WTC11 (cell line): ENCODE data around the gene GLT8D2. TPM values are rescaled to one million over a fixed set of nuclear protein-coding genes. Genes with fewer than 3 reads are reported as not detected.

ENCODE experiments used
- ATAC-seq: fragments of 200-7000 bp; cut with Tn5 transposase; 2 replicates; pipeline ENCODE4 v1.10.0; 2021; ENCODE audit warnings: mild to moderate bottlenecking, moderate library complexity
- Bru-seq: library from RNA; stranded (reverse); fragments of 400-500 nt; gene quantifications from one replicate; lab custom pipeline; 2021; lab: Mats Ljungman, UMichigan
- CTCF ChIA-PET: fragments of 300-600 bp; sonication (Branson Sonifier 250); formaldehyde crosslinking; loops from one replicate; lab custom pipeline; 2021; ENCODE audit warnings: antibody characterized with exemption; lab: Charles Lee
- POLR2A ChIA-PET: fragments of 350-600 bp; sonication (Branson Sonifier 250); formaldehyde crosslinking; loops from one replicate; lab custom pipeline; 2021; ENCODE audit warnings: antibody characterized with exemption; lab: Charles Lee
- DNase-seq: peaks from one replicate; pipeline ENCODE4 v3.0.0; 2021; ENCODE audit warnings: low spot score
- H3K27ac Mint-ChIP-seq: 2 replicates; pipeline ENCODE4 v1.8.0; 2021; ENCODE audit warnings: mixed read lengths
- H3K27me3 Mint-ChIP-seq: 2 replicates; pipeline ENCODE4 v1.8.0; 2021; ENCODE audit warnings: low read depth, mild to moderate bottlenecking, moderate library complexity, mixed read lengths
- H3K36me3 Mint-ChIP-seq: 2 replicates; pipeline ENCODE4 v1.8.0; 2021; ENCODE audit warnings: mixed read lengths
- H3K4me1 Mint-ChIP-seq: 2 replicates; pipeline ENCODE4 v1.8.0; 2022; ENCODE audit warnings: mixed read lengths
- H3K4me3 Mint-ChIP-seq: 2 replicates; pipeline ENCODE4 v1.8.0; 2021; ENCODE audit warnings: mild to moderate bottlenecking, moderate library complexity, mixed read lengths
- H3K9me3 Mint-ChIP-seq: 2 replicates; pipeline ENCODE4 v1.8.0; 2021; ENCODE audit warnings: mixed read lengths
- AR ChIP-seq: fragments of 250-450 bp; sonication (Bioruptor Pico); IDR thresholded peaks from 2 replicates; pipeline ENCODE4 v1.9.0; 2021; ENCODE audit warnings: mild to moderate bottlenecking
- CBFB ChIP-seq: sonication (generic); formaldehyde crosslinking; IDR thresholded peaks from 2 replicates; pipeline ENCODE4 v1.8.1; 2022; ENCODE audit warnings: mild to moderate bottlenecking, low read depth, missing genetic modification reagents
- GTF2I ChIP-seq: fragments of 250-450 bp; sonication (Bioruptor Pico); conservative IDR thresholded peaks from 2 replicates; pipeline ENCODE4 v1.4.0; 2021; ENCODE audit warnings: mild to moderate bottlenecking
- IRF1 ChIP-seq: sonication (generic); formaldehyde crosslinking; IDR thresholded peaks from 2 replicates; pipeline ENCODE4 v1.8.0; 2023; ENCODE audit warnings: missing genetic modification reagents
- MXD4 ChIP-seq: fragments of 250-450 bp; sonication (Bioruptor Pico); IDR thresholded peaks from 2 replicates; pipeline ENCODE4 v1.8.0; 2021; ENCODE audit warnings: mild to moderate bottlenecking, moderate library complexity, borderline replicate concordance
- MYBL2 ChIP-seq: sonication (generic); formaldehyde crosslinking; IDR thresholded peaks from 2 replicates; pipeline ENCODE4 v1.8.1; 2023; ENCODE audit warnings: mild to moderate bottlenecking, moderate library complexity, missing genetic modification reagents
- RORB ChIP-seq: fragments of 250-450 bp; sonication (Bioruptor Pico); IDR thresholded peaks from 2 replicates; pipeline ENCODE4 v1.9.0; 2021; ENCODE audit warnings: mild to moderate bottlenecking
- TEAD1 ChIP-seq: sonication (generic); formaldehyde crosslinking; IDR thresholded peaks from 2 replicates; pipeline ENCODE4 v1.8.0; 2022; ENCODE audit warnings: mild to moderate bottlenecking, missing genetic modification reagents
- TEAD4 ChIP-seq: sonication (generic); formaldehyde crosslinking; IDR thresholded peaks from 2 replicates; pipeline ENCODE4 v1.8.0; 2022; ENCODE audit warnings: mild to moderate bottlenecking, missing genetic modification reagents
- ZMAT4 ChIP-seq: fragments of 250-450 bp; sonication (Bioruptor Pico); IDR thresholded peaks from 2 replicates; pipeline ENCODE4 v1.9.0; 2021; ENCODE audit warnings: mild to moderate bottlenecking
- ZNF281 ChIP-seq: sonication (generic); formaldehyde crosslinking; IDR thresholded peaks from 2 replicates; pipeline ENCODE4 v1.8.0; 2023; ENCODE audit warnings: mild to moderate bottlenecking, missing genetic modification reagents
- ZNF512 ChIP-seq: sonication (generic); formaldehyde crosslinking; IDR thresholded peaks from 2 replicates; pipeline ENCODE4 v1.8.1; 2022; ENCODE audit warnings: missing genetic modification reagents, borderline replicate concordance
- ZNF671 ChIP-seq: fragments of 250-450 bp; sonication (Bioruptor Pico); IDR thresholded peaks from 2 replicates; pipeline ENCODE4 v1.8.0; 2021; ENCODE audit warnings: mild to moderate bottlenecking
- long read RNA-seq, 3 experiments: library from RNA in 1 of 3; library from capped mRNA in 1 of 3; library from polyadenylated mRNA in 1 of 3; unstranded in 2 of 3; stranded (forward) in 1 of 3; transcript quantifications; one replicate each; pipeline ENCODE4 v2.0.0, GENCODE V29; 2021
- total RNA-seq: library from RNA; stranded (reverse); gene quantifications from 3 replicates; pipeline ENCODE4 v1.2.3, GENCODE V29; 2021
- TF ChIP-seq, protein P1 (sequence below): fragments of 250-450 bp; sonication (Bioruptor Pico); IDR thresholded peaks from 2 replicates; pipeline ENCODE4 v2.1.2; 2022; ENCODE audit warnings: mild to moderate bottlenecking, moderate library complexity
- TF ChIP-seq, protein P2 (sequence below): sonication (generic); formaldehyde crosslinking; IDR thresholded peaks from 2 replicates; pipeline ENCODE4 v1.8.1; 2023; ENCODE audit warnings: mild to moderate bottlenecking, missing genetic modification reagents, borderline replicate concordance
- TF ChIP-seq, protein P3 (sequence below): sonication (generic); formaldehyde crosslinking; IDR thresholded peaks from 2 replicates; pipeline ENCODE4 v1.8.0; 2022; ENCODE audit warnings: mild to moderate bottlenecking, missing genetic modification reagents
- TF ChIP-seq, protein P4 (sequence below): fragments of 250-450 bp; sonication (Bioruptor Pico); IDR thresholded peaks from 2 replicates; pipeline ENCODE4 v1.9.0; 2021; ENCODE audit warnings: moderate library complexity, mild to moderate bottlenecking, inconsistent platforms, borderline replicate concordance

GLT8D2 gene, protein sequence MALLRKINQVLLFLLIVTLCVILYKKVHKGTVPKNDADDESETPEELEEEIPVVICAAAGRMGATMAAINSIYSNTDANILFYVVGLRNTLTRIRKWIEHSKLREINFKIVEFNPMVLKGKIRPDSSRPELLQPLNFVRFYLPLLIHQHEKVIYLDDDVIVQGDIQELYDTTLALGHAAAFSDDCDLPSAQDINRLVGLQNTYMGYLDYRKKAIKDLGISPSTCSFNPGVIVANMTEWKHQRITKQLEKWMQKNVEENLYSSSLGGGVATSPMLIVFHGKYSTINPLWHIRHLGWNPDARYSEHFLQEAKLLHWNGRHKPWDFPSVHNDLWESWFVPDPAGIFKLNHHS
- total RNA-seq (4.5 to 10.2 TPM (median 8.8 TPM) in 3 replicates), Bru-seq, nascent RNA (percentile 40 among the genes with signal in this experiment)
- long read RNA-seq, experiment 1, transcript GLT8D2-201 (11 exons, 1,880 nt) = major isoform, 12 of 33 reads
- long read RNA-seq, experiment 1, partial matches to known transcripts = 14 of 33 reads
- long read RNA-seq, experiment 1, other reads (novel, unspliced or antisense) = 7 of 33 reads
- long read RNA-seq, experiment 2, transcript GLT8D2-201 (11 exons, 1,880 nt) = major isoform, 8 of 14 reads
- long read RNA-seq, experiment 2, partial matches to known transcripts = 3 of 14 reads
- long read RNA-seq, experiment 2, other reads (novel, unspliced or antisense) = 3 of 14 reads
- long read RNA-seq, experiment 3, transcript GLT8D2-201 (11 exons, 1,880 nt) = major isoform, 7 of 17 reads
- long read RNA-seq, experiment 3, partial matches to known transcripts = 7 of 17 reads
- long read RNA-seq, experiment 3, other reads (novel, unspliced or antisense) = 3 of 17 reads

GRCh38 chr12:104049903-104050356, at the start of gene GLT8D2:
Gene GLT8D2 (minus strand): TSS chr12:104050187. CDS start chr12:104019648, 30,539 bp downstream.
- DNase-seq (peak; percentile 70), ATAC-seq (peak; percentile 84)
- Mint-ChIP-seq H3K9me3 (no peaks in the 10 kb centered on the region), H3K27me3 (peaks cover 17% of the 10 kb centered on the region), H3K36me3 (no peaks in the 10 kb centered on the region), H3K27ac (peak within 1 kb of the TSS; percentile 80), H3K4me3 (peak within 1 kb of the TSS; percentile 82), H3K4me1 (peaks cover 18% of the 10 kb centered on the region)
- POLR2A ChIA-PET = interaction anchor here (0.6 to 1.7 kb wide), 3 partner anchors 14 to 88 kb away, joined by 3 to 5 read pairs (median 3); partner anchors contain the start of genes HCFC2 and NFYB
- CTCF ChIA-PET = interaction anchor here (1.7 kb wide), 1 partner anchor 59 kb away, joined by 10 read pairs; no protein-coding TSS in a partner anchor
- TF ChIP-seq, protein P1, sequence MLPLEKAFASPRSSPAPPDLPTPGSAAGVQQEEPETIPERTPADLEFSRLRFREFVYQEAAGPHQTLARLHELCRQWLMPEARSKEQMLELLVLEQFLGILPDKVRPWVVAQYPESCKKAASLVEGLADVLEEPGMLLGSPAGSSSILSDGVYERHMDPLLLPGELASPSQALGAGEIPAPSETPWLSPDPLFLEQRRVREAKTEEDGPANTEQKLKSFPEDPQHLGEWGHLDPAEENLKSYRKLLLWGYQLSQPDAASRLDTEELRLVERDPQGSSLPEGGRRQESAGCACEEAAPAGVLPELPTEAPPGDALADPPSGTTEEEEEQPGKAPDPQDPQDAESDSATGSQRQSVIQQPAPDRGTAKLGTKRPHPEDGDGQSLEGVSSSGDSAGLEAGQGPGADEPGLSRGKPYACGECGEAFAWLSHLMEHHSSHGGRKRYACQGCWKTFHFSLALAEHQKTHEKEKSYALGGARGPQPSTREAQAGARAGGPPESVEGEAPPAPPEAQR (CRISPR knock-in tag) = no peak
- TF ChIP-seq, protein P2, sequence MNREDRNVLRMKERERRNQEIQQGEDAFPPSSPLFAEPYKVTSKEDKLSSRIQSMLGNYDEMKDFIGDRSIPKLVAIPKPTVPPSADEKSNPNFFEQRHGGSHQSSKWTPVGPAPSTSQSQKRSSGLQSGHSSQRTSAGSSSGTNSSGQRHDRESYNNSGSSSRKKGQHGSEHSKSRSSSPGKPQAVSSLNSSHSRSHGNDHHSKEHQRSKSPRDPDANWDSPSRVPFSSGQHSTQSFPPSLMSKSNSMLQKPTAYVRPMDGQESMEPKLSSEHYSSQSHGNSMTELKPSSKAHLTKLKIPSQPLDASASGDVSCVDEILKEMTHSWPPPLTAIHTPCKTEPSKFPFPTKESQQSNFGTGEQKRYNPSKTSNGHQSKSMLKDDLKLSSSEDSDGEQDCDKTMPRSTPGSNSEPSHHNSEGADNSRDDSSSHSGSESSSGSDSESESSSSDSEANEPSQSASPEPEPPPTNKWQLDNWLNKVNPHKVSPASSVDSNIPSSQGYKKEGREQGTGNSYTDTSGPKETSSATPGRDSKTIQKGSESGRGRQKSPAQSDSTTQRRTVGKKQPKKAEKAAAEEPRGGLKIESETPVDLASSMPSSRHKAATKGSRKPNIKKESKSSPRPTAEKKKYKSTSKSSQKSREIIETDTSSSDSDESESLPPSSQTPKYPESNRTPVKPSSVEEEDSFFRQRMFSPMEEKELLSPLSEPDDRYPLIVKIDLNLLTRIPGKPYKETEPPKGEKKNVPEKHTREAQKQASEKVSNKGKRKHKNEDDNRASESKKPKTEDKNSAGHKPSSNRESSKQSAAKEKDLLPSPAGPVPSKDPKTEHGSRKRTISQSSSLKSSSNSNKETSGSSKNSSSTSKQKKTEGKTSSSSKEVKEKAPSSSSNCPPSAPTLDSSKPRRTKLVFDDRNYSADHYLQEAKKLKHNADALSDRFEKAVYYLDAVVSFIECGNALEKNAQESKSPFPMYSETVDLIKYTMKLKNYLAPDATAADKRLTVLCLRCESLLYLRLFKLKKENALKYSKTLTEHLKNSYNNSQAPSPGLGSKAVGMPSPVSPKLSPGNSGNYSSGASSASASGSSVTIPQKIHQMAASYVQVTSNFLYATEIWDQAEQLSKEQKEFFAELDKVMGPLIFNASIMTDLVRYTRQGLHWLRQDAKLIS (CRISPR knock-in tag) = no peak
- TF ChIP-seq TEAD4 (CRISPR knock-in tag) (no peak), ZNF281 (CRISPR knock-in tag) (no peak), CBFB (CRISPR knock-in tag) (no peak), MXD4 (no peak), RORB (no peak), GTF2I (CRISPR knock-in tag) (no peak), ZMAT4 (CRISPR knock-in tag) (no peak), ZNF512 (CRISPR knock-in tag) (no peak), ZNF671 (CRISPR knock-in tag) (no peak), MYBL2 (CRISPR knock-in tag) (no peak), AR (CRISPR knock-in tag) (no peak), IRF1 (no peak), TEAD1 (CRISPR knock-in tag) (peak; percentile 51; the same call in 1 of the 2 replicates)
- TF ChIP-seq, protein P3, sequence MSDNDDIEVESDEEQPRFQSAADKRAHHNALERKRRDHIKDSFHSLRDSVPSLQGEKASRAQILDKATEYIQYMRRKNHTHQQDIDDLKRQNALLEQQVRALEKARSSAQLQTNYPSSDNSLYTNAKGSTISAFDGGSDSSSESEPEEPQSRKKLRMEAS (CRISPR knock-in tag) = 0 out of 2 replicates have a peak, but pooled peaks have one; percentile 51
- TF ChIP-seq, protein P4, sequence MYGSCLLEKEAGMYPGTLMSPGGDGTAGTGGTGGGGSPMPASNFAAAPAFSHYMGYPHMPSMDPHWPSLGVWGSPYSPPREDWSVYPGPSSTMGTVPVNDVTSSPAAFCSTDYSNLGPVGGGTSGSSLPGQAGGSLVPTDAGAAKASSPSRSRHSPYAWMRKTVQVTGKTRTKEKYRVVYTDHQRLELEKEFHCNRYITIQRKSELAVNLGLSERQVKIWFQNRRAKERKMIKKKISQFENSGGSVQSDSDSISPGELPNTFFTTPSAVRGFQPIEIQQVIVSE (CRISPR knock-in tag) = no peak
